NCI-H1105 treated with DMSO at 0.1 percent for 48 hours (cell line): ENCODE results near the gene PMEL.
"Not testable (repeated sequence)": the region's sequence is repeated elsewhere in the genome, so short reads cannot be mapped to it uniquely, and the experiment has no call there.

Source experiments
- DNase-seq: peaks from one replicate; lab custom pipeline; 2025; lab: John Stamatoyannopoulos, UW

The PMEL gene

DNA sequence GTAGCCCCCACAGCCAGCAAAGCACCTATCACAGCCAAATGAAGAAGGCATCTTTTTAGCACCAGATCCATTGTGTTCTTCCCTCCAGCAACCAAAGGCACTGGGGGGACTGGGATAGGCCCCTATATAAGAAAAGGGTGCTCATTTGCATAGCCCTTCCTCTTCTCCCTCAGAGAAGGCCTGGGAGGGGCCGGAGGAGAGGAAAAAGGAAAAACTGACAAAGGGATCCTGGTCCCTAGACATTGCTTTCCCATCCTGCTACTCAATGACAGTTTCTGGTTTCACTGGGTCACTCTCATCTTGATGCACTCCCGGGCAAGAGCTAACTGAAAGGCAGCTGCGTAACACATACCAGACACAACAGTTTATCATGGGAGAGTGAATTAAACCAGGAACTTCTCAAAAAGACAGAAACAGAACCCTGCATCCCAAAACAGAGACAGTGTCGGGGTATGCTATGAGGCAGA lies at the start of gene PMEL:
PMEL (minus strand) TSS at position 102 of the 467 bp plus-strand sequence; CDS start at position 71, 31 bp downstream.
- no peak for DNase-seq

DNA sequence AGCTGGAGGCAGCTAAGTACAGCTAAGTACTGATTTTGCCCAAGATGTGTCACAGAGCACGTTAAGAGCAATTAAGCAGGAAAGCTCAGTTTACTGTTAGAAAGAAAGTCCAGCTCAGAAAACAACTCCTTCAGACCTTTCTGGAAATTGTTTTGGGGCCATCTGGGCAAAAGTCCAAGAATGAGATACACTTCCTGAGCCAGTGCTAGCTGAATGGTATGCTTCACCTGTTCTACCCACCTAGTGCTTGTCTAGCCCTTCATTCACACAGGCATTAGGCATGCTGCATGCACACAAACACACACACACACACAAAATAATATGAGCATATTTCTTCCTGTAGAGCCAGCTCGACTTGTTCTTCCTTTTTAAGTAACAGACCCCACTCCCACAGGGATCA lies 48.4 kb upstream of the PMEL start:
- DNase-seq, result peak; percentile 4

DNA sequence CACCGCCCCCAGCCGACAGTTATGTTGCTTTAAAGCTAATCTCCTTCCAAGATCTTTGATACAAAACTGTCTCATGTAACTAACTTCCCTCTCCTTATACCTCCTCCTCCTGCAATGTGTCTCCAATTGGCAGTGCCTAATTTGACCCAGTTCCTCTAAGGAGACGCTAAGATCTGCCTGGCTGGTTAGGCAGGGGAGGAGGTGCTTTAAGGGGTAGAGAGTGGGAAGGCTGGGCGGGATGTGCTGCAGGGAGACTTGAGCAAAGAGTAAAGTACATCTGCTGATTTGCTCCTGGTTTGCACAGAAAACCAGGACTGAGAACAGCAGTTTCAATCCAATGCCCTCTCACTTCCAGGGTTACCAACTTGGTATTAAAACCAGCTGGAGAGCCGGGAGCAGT lies 47.6 kb upstream of the PMEL start:
- no peak for DNase-seq

DNA sequence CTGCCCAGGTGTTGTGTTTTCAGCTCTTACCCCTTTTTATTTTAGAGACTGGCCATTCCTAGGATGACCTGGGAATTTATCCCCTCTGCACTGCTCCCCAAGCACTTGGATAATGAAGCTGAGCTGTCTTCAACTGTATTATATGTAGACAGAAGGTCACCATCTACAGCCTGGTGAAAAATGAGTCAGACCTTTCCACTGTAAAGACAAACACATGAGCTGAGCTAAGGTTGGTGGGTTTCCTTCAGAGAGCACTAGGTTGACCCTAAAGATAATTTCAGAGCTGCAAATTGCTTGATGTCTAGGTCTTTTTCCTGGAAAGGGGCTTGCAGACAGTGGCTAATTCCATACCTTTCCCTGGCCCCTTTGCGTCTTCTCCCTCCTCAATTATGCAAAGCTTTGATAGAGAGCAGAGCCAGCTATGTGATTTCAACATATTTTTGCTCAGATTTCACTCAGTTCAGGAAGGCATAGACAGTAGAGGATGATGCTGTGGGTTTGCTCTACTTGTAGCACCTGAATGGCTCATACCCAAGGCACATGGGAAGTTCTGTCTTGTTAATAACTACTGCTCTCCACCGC lies 45.8 kb upstream of the PMEL start:
- DNase-seq, result no peak

DNA sequence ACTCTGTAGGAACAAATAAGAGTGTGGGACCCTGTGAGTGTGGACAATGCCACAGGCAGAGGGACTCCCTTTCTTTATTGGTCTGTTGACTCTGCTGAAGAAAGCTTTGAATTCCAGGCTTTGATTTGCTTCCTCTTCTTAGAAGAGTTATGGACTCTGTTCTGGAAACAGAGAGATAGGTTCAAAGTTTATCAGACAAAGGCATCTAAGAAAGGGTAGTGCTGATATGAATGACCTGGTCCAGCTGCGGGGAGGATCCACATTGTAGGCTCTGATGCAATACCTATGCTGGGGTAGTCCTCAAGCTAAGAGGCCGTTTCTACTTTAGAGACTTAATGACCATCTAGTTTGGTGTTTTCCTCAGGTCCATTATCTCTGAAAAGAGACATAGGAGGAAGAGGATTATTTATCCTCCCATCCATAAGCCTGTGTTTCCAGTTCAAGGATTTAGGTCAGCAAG lies 44.3 kb upstream of the PMEL start:
- DNase-seq, result no peak

DNA sequence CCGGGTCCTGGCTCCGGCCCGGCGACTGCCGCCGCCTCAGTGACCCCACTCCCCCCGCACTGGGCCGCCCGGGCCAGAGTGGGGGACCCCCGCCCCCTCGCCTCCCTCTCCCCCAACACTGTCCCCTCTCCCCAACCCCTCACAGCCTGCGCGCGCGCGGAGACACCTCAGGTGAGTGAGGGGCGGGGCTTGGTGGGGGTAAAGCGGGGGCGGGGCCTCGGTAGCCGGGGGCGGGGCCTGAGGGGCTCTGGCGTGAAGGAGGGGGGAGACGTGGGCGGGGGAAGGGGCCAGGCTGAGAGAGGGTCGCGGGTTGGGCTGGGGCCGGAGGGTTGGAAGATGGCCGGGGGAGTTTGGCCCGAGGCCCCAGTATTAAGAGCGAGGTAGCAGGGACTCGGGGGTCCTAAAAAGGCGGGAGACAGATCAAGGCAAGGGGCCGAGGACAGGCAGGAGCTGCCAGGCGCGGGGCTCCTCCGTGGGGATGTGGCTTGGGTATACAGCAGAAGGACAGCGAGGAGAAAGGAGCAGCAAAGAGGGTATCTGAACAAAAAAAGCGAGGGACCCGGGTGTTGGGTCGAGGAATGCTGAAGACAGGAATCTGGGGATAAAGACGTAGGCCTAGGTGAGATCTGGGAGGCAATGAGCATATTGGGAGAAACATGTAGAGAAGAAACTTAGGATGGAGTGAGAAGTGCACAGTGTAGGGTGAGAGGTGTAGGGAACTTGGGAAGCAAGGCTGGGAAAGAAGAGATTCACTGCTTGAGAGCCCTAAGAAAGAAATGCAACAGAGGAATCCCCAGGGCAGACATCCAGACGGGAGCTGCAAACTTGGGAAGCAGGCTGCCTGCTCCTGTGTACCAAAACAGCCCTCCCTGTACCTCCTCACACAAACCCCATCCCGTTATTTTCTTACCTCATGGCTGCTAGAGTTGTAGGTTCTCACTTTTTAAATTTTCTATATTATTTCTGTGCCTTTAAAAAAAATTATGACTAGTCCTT lies 42.0 kb upstream of the PMEL start:
- DNase-seq, result peak; percentile 33

DNA sequence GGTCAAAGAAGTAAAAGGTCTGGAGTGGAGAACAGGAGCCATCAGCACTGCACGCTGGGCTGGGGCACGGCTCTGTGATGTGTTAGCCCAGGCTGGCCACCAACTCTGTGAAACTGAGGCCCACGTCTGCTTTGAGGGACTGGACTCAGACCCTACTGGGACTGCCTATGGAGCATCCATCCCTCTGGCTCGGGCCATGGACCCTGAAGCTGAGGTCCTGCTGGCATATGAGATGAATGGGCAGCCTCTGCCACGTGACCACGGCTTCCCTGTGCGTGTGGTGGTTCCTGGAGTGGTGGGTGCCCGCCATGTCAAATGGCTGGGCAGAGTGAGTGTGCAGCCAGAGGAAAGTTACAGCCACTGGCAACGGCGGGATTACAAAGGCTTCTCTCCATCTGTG lies 38.4 kb upstream of the PMEL start:
- no peak for DNase-seq

DNA sequence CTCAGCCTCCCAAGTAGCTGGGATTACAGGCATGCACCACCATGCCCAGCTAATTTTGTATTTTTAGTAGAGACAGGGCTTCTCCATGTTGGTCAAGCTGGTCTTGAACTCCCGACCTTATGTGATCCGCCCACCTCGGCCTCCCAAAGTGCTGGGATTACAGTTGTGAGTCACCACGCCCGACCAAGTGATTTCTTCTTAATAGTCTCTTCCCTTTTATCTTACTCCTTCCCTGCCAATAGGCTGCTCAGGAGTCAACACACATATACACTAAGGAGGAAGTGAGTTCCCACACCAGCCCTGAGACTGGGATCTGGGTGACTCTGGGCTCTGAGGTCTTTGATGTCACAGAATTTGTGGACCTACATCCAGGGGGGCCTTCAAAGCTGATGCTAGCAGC lies 37.5 kb upstream of the PMEL start:
- DNase-seq, result not testable (repeated sequence)

DNA sequence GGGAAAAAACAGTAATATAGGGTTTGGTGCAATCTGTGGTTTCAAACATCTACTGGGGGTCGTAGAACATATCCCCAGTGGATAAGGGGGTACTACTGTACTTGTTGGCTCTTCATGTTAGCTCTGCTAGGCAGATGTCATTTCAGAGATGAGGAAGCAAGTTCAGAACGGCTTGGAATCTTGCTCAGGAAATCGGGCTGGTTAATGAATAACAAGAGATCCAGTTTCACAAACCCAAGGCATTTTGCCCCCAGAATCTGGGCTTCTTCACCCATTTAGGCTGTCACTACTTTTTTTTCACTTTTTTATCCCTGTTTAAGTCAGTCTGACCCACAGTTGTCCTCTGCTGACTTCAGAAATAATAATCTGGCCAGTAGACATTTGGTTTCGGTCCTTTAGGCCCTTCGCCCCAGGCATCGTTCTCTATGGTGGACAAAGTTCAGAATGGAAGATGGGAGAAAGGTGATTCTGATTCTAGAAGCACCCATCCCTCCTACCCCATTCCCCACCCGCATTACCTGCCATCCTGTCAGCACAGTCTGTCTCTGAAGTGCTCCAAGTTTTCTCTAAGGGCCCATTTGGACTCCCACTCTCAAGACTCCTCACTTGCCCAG lies 35.8 kb upstream of the PMEL start:
- DNase-seq, result no peak

DNA sequence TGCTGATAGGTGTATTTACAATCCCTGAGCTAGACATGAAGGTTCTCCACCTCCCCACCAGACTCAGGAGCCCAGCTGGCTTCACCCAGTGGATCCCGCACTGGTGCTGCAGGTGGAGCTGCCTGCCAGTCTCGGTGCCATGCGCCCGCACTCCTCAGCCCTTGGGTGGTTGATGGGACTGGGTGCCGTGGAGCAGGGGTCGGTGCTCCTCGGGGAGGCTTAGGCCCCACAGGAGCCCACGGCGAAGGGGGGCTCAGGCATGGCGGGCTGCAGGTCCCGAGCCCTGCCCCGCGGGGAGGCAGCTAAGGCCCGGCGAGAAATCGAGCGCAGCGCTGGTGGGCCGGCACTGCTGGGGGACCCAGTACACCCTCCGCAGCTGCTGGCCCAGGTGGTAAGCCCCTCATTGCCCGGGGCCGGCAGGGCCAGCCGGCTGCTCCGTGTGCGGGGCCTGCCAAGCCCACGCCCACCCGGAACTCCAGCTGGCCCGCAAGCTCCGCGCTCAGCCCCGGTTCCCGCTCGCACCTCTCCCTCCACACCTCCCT lies 34.2 kb upstream of the PMEL start:
- not testable (repeated sequence) for DNase-seq

DNA sequence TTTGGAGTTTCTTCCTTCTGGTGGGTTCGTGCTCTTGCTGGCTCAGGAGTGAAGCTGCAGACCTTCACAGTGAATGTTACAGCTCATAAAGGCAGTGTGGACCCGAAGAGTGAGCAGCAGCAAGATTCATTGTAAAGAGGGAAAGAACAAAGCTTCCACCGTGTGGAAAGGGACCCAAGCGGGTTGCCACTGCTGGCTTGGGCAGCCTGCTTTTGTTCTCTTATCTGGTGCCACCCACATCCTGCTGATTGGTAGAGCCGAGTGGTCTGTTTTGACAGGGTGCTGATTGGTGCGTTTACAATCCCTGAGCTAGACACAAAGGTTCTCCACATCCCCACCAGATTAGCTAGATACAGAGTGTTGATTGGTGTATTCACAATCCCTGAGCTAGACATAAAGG lies 33.7 kb upstream of the PMEL start:
- not testable (repeated sequence) for DNase-seq

DNA sequence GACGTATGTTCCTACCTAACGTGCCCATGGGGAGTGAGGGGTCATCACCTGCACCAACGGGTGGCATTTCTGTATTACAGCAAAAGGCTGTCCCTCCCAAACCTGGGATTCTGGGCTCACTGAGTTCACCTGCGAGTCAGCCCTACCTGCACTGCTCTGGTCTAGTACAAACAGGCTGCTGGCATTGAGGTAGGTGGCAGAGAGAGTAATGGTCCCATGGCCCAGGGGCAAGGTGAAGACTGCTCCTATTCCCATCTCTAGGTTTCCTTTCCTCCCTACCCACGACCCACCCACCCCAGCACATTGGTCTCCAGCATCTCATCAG lies 31.7 kb upstream of the PMEL start:
- DNase-seq, result no peak

DNA sequence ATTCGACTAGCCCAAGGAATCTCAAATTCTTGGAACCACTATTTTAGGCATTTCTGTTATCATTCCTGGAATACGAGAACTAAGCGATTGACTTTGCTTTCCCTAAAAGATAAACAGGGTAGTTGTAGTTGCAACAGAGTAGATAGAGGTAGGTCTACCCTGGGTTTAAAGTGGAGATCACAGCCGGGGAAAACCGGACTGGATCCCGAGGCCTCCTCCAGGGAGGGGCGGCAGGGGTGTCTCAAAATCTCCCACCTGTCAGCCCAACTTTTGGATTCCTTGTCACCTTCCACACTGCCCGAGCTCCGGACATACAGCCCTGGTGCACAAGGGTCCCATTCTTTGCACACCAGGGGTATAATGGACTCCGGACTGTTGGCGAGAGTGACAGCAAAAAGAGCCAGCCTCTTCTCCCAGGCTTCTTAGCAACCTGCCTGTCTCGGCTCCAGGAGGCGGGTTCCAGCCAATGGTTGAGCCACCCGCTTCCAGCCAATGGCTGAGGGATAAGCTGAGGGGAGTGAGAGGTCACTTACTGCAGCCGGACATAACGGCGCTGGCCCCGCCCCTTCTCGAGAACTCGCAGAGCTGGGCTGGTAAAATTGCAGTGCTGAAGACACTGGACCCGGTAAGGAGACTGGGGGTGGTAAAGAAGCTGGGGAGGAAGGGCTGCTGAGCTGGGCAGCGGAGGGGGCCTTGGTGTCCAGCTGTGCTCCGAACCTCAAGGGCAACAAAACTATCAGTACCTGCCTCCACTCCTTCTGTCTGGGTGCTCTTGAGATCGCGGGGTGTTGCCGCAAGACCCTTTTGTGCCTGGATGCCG lies 31.1 kb upstream of the PMEL start, which contains the start of gene SUOX:
SUOX (plus strand) TSS at position 562 of the 820 bp plus-strand sequence. CDS start 4,946 bp downstream, outside the sequence.
- DNase-seq, result peak; percentile 74

DNA sequence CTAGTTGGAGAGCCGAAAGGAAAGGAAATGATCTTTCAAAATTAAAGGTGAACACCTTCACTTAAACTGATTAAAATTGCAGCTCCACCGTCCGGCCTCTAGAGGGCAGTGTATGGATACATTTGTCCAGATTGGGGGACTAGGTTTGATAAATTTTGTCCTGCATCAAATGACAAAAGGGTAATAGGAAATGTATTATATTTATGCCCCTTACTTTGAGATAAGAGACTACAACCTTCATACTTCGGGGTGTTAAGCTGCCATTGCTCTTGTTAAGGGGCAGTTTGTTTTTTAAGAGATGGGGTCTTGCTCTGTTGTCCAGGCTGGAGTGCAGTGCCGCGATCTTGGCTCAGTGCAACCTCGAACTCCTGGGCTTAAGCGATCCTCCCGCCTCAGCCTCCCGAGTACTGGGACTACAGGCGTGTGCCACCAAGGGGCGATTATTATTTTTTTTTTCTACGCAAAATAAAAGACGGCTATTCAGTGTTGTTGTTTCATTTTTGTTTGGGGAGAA lies 30.4 kb upstream of the PMEL start:
- DNase-seq, result peak; percentile 47

DNA sequence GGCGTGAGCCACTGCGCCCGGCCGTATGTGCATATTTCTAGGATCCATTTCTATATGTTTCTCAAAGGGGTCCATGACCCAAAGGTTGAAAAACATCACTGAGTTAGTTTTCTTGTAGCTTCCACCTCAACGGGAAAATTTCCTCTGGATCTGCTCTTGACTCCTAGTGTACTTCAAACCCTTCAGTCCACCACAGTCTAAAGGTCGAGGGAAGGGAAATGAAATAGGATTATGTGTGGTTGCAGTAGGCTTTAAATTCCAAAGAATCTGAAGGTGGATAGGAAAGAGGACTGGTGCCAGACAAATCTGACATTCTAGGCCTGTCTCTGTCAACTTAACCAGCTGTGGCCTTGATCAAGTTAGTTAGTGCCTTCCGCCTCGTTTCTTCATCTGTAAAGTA lies 29.5 kb upstream of the PMEL start:
- no peak for DNase-seq

DNA sequence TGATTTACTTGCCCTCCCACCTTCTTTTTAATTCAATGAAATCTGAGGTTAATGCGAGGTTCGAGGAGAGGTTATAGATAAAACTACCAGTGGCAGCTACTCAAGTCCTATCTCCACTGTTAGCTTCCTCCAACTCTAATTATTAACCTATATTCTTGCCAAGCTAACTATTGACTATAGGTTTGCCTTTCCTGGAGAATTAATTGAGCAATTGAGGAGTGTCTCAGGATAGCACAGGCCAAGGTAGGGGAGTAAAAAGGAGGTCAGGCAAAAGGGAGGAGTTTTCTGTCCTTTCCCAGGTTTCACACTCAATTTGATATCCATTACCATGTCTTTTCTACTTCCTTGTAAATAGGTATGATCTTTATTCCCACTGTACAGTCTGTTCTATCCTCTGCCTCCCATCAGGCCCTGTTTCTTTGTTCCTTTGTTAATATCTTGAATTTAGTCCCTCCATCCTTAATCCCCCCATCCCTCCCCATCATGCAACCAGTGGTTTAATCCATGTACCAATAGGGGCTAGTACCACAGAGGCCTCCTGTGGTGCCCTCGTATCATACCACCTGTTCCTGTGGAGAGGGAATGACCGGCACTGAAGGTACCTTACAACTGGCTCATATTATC lies 27.5 kb upstream of the PMEL start:
- no peak for DNase-seq

DNA sequence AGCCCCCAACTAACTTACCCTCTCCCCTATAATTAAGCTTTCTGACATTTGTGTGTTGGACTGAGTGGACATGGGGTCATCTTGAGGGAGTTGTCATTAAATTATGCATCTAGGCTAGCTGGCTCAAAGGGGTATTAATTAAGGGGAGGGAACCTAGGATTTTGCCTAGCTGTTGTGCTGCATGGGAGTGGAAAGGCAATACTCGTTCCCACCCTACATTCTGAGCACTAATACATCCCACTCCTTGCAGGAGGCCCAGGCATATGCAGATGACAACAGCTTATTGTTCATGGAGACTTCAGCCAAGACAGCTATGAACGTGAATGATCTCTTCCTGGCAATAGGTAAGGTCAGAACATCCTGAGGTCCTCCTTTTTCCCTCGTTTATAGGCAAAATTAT lies 25.3 kb upstream of the PMEL start:
- DNase-seq, result no peak

DNA sequence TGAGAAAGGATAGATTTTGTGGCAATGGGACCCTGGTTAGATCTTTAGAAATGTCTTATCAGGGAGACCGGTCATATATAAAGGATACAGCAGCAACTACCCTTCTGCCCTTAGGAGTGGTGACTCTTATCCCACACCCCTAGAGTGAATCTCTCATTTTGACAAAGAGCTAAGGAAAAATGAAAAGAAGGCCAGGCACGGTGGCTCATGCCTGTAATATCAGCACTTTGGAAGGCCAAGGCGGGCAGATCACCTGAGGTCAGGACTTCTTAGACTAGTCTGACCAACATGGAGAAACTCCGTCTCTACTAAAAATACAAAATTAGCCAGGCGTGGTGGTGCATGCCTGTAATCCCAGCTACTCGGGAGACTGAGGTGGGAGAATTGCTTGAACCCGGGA lies 20.1 kb upstream of the PMEL start:
- DNase-seq, result not testable (repeated sequence)

DNA sequence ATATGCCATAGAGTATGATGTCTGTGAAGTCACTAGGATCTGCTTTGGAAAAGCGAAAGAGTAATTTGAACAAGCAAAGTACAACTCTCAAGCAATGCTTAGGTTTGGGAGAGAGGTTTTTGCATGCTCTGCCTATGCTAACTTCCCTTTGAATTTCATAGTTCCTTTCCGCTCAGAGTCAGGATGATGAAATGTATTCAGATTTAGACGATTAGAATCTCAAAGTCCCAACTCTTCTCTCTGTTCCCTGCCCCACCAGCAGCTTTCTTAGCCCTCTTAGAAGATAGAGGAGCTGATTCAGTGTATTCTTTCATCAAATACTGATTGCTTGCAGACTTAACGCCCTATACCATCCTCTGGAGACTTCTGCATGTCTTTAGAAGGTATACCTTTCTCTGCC lies 19.5 kb upstream of the PMEL start:
- DNase-seq, result no peak

DNA sequence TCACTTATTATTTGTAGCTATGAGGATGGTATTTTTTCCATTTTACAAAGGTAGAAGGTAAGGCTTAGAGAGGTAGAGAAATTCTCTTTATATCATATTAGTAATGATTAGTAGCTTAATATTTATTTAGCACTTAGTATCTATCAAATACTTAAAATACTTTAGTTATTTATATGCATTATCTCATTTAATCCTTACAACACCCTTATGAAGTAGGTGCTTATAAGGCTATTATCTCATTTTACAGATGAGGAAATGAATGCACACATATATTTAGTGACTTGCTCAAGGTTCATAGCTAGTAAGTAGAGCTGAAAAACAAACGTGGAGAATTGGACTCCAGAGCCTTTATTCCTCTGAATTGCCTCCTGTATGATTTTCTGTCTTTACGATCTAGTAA lies 19.0 kb upstream of the PMEL start:
- DNase-seq, result no peak
